Measurements from ENCODE around the gene OCRL.
"Not testable (repeated sequence)": the region's sequence is repeated elsewhere in the genome, so short reads cannot be mapped to it uniquely, and the experiment has no call there.

The OCRL gene

DNA sequence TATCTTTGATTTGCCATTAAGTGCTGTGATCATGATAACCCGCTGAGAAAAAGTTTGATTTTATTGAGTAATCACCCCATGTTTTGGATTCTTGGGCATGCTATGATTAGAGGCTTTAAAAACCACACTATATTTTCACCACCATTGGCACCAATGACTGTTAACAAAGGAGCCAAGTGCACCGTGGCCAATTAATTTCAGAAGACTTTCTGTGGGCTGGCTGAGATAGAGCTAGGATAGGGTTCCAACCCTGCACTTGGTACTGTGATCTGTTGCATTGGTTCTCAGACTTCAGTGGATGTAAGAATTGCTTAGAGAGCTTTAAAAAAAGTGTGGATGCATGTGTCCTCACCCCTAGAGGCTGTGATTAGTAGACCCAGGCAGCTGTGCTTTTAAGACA is 32.4 kb downstream of the OCRL start:
- H3K18ac ChIP-seq (ENCODE audit: low read depth in 1 of 2, low read length in 2 of 2) = no peak overlapping the region
- H3K23ac ChIP-seq (ENCODE audit: low read length in 2 of 2) = no peak overlapping the region
- no peak overlapping the region for H2AK5ac ChIP-seq (ENCODE audit: low read length, severe bottlenecking)
- peaks cover 0 to 31% of the 10 kb centered on the region in 2 experiments for H3K27me3 ChIP-seq (ENCODE audit: control insufficient read depth in 1 of 2, insufficient read depth in 1 of 2, low read length in 2 of 2)
- no peaks in the 10 kb centered on the region for H3K79me1 ChIP-seq (replicated peaks; ENCODE audit: low read length, poor library complexity, severe bottlenecking)
- H2BK120ac ChIP-seq (ENCODE audit: low read depth, low read length) = no peak overlapping the region
- no peak overlapping the region for H3K4me2 ChIP-seq (ENCODE audit: low read length, poor library complexity, severe bottlenecking)
- H2BK12ac ChIP-seq (ENCODE audit: low read length in 2 of 2) = no peak overlapping the region
- no peak overlapping the region for H4K91ac ChIP-seq (ENCODE audit: low read length)
- H3K4ac ChIP-seq (ENCODE audit: low read depth in 1 of 2, low read length in 2 of 2) = no peak overlapping the region
- DNase-seq = no peak
- H3K36me3 ChIP-seq (ENCODE audit: control insufficient read depth in 1 of 2, insufficient read depth in 2 of 2, low read depth in 1 of 2, low read length in 2 of 2) = peaks cover 0 to 59% of the 10 kb centered on the region in 2 experiments
- no peak overlapping the region for H2AFZ ChIP-seq (ENCODE audit: low read depth, low read length)
- H3K4me3 ChIP-seq (ENCODE audit: insufficient read depth in 1 of 2, low read depth in 1 of 2, low read length in 2 of 2) = no peak overlapping the region
- H3K4me1 ChIP-seq (ENCODE audit: control insufficient read depth, insufficient read depth, low read depth, low read length) = no peaks in the 10 kb centered on the region
- no peak overlapping the region for H3K9ac ChIP-seq (ENCODE audit: low read length)
- H3K27ac ChIP-seq (ENCODE audit: low read length, poor library complexity, severe bottlenecking) = no peak overlapping the region
- no peak overlapping the region for H2BK5ac ChIP-seq (ENCODE audit: low read depth, low read length, poor library complexity, severe bottlenecking)
- no peak overlapping the region for H4K8ac ChIP-seq (ENCODE audit: low read length)
- no peak overlapping the region for H3K14ac ChIP-seq (ENCODE audit: low read length in 2 of 2)
- H2BK15ac ChIP-seq (ENCODE audit: low read depth, poor library complexity, severe bottlenecking) = no peak overlapping the region
- H3K9me3 ChIP-seq (ENCODE audit: control insufficient read depth, low read length) = no peaks in the 10 kb centered on the region
- 100% methylated on average over 1 of the region's 2 CpGs for WGBS

DNA sequence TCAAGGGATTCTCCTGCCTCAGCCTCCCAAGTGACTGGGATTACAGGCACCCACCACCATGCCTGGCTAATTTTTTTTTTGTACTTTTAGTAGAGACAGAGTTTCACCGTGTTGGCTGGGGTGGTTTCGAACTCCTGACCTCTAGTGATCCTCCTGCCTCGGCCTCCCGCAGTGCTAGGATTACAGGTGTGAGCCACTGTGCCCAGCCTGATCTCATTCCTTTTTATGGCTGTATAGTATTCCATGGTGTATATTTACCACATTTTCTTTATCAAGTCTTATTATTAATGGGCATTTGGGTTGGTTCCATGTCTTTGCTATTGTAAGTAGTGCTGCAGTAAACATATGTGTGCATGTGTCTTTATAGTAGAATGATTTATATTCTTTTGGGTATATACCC is 33.6 kb downstream of the OCRL start:
- H2BK5ac ChIP-seq (ENCODE audit: low read depth, low read length, poor library complexity, severe bottlenecking); H3K4ac ChIP-seq (ENCODE audit: low read depth in 1 of 2, low read length in 2 of 2); H3K4me1 ChIP-seq (ENCODE audit: control insufficient read depth, insufficient read depth, low read depth, low read length); H3K9ac ChIP-seq (ENCODE audit: low read length); H4K91ac ChIP-seq (ENCODE audit: low read length); H4K8ac ChIP-seq (ENCODE audit: low read length); H3K27ac ChIP-seq (ENCODE audit: low read length, poor library complexity, severe bottlenecking); H3K9me3 ChIP-seq (ENCODE audit: control insufficient read depth, low read length); H2AK5ac ChIP-seq (ENCODE audit: low read length, severe bottlenecking); H2BK12ac ChIP-seq (ENCODE audit: low read length in 2 of 2); H3K79me1 ChIP-seq (replicated peaks; ENCODE audit: low read length, poor library complexity, severe bottlenecking); H2AFZ ChIP-seq (ENCODE audit: low read depth, low read length); H3K4me3 ChIP-seq (ENCODE audit: insufficient read depth in 1 of 2, low read depth in 1 of 2, low read length in 2 of 2); H2BK120ac ChIP-seq (ENCODE audit: low read depth, low read length); H3K14ac ChIP-seq (ENCODE audit: low read length in 2 of 2); H2BK15ac ChIP-seq (ENCODE audit: low read depth, poor library complexity, severe bottlenecking); H3K23ac ChIP-seq (ENCODE audit: low read length in 2 of 2); H3K4me2 ChIP-seq (ENCODE audit: low read length, poor library complexity, severe bottlenecking); H3K18ac ChIP-seq (ENCODE audit: low read depth in 1 of 2, low read length in 2 of 2); DNase-seq: not testable (repeated sequence)
- Histone ChIP-seq H3K36me3 (ENCODE audit: control insufficient read depth in 1 of 2, insufficient read depth in 2 of 2, low read depth in 1 of 2, low read length in 2 of 2) (peaks cover 0 to 51% of the 10 kb centered on the region in 2 experiments), H3K27me3 (ENCODE audit: control insufficient read depth in 1 of 2, insufficient read depth in 1 of 2, low read length in 2 of 2) (peaks cover 0 to 31% of the 10 kb centered on the region in 2 experiments)
- WGBS = 100% methylated on average over 2 of the region's 4 CpGs

- Histone ChIP-seq H2BK15ac (ENCODE audit: low read depth, poor library complexity, severe bottlenecking) (no peak overlapping the region), H4K91ac (ENCODE audit: low read length) (no peak overlapping the region), H2BK12ac (ENCODE audit: low read length in 2 of 2) (no peak overlapping the region), H3K4me2 (ENCODE audit: low read length, poor library complexity, severe bottlenecking) (no peak overlapping the region), H3K14ac (ENCODE audit: low read length in 2 of 2) (no peak overlapping the region), H4K8ac (ENCODE audit: low read length) (no peak overlapping the region), H3K18ac (ENCODE audit: low read depth in 1 of 2, low read length in 2 of 2) (no peak overlapping the region), H3K4me1 (ENCODE audit: control insufficient read depth, insufficient read depth, low read depth, low read length) (no peaks in the 10 kb centered on the region), H3K36me3 (ENCODE audit: control insufficient read depth in 1 of 2, insufficient read depth in 2 of 2, low read depth in 1 of 2, low read length in 2 of 2) (peaks cover 0 to 48% of the 10 kb centered on the region in 2 experiments), H3K27ac (ENCODE audit: low read length, poor library complexity, severe bottlenecking) (no peak overlapping the region), H3K27me3 (ENCODE audit: control insufficient read depth in 1 of 2, insufficient read depth in 1 of 2, low read length in 2 of 2) (peaks cover 0 to 37% of the 10 kb centered on the region in 2 experiments), H2AFZ (ENCODE audit: low read depth, low read length) (no peak overlapping the region), H3K79me1 (replicated peaks; ENCODE audit: low read length, poor library complexity, severe bottlenecking) (no peaks in the 10 kb centered on the region), H3K23ac (ENCODE audit: low read length in 2 of 2) (no peak overlapping the region), H3K4ac (ENCODE audit: low read depth in 1 of 2, low read length in 2 of 2) (no peak overlapping the region), H3K9me3 (ENCODE audit: control insufficient read depth, low read length) (no peaks in the 10 kb centered on the region), H2BK5ac (ENCODE audit: low read depth, low read length, poor library complexity, severe bottlenecking) (no peak overlapping the region), H3K4me3 (ENCODE audit: insufficient read depth in 1 of 2, low read depth in 1 of 2, low read length in 2 of 2) (no peak overlapping the region), H3K9ac (ENCODE audit: low read length) (no peak overlapping the region), H2AK5ac (ENCODE audit: low read length, severe bottlenecking) (no peak overlapping the region), H2BK120ac (ENCODE audit: low read depth, low read length) (no peak overlapping the region)
- peak; percentile 2 for DNase-seq
- no CpG with 5 or more reads among the region's 2 CpGs for WGBS
Observed at GRCh38 chrX:129574214-129574613, 34.2 kb downstream of the OCRL start.

GRCh38 chrX:129576539-129576938 is 36.5 kb downstream of the OCRL start:
- no peak for DNase-seq
- Histone ChIP-seq H3K27ac (ENCODE audit: low read length, poor library complexity, severe bottlenecking) (no peak overlapping the region), H3K79me1 (replicated peaks; ENCODE audit: low read length, poor library complexity, severe bottlenecking) (no peaks in the 10 kb centered on the region), H3K18ac (ENCODE audit: low read depth in 1 of 2, low read length in 2 of 2) (no peak overlapping the region), H2BK120ac (ENCODE audit: low read depth, low read length) (no peak overlapping the region), H3K4ac (ENCODE audit: low read depth in 1 of 2, low read length in 2 of 2) (no peak overlapping the region), H3K23ac (ENCODE audit: low read length in 2 of 2) (no peak overlapping the region), H3K27me3 (ENCODE audit: control insufficient read depth in 1 of 2, insufficient read depth in 1 of 2, low read length in 2 of 2) (peaks cover 0 to 41% of the 10 kb centered on the region in 2 experiments), H2BK5ac (ENCODE audit: low read depth, low read length, poor library complexity, severe bottlenecking) (no peak overlapping the region), H4K91ac (ENCODE audit: low read length) (no peak overlapping the region), H3K36me3 (ENCODE audit: control insufficient read depth in 1 of 2, insufficient read depth in 2 of 2, low read depth in 1 of 2, low read length in 2 of 2) (peaks cover 0 to 35% of the 10 kb centered on the region in 2 experiments), H3K9me3 (ENCODE audit: control insufficient read depth, low read length) (no peaks in the 10 kb centered on the region), H2BK12ac (ENCODE audit: low read length in 2 of 2) (no peak overlapping the region), H4K8ac (ENCODE audit: low read length) (no peak overlapping the region), H3K9ac (ENCODE audit: low read length) (peak overlapping the region; percentile 83), H3K4me1 (ENCODE audit: control insufficient read depth, insufficient read depth, low read depth, low read length) (no peaks in the 10 kb centered on the region), H2BK15ac (ENCODE audit: low read depth, poor library complexity, severe bottlenecking) (no peak overlapping the region), H3K4me2 (ENCODE audit: low read length, poor library complexity, severe bottlenecking) (no peak overlapping the region), H2AFZ (ENCODE audit: low read depth, low read length) (no peak overlapping the region), H3K14ac (ENCODE audit: low read length in 2 of 2) (no peak overlapping the region), H3K4me3 (ENCODE audit: insufficient read depth in 1 of 2, low read depth in 1 of 2, low read length in 2 of 2) (no peak overlapping the region), H2AK5ac (ENCODE audit: low read length, severe bottlenecking) (no peak overlapping the region)
- 80% methylated on average over 1 of the region's 3 CpGs for WGBS

All from mesenchymal stem cell (in vitro differentiated cells and primary cell).